Activated T-cell treated with anti-CD3 and anti-CD28 coated beads for 1 hour (primary cell): ENCODE results near the gene ZNF511.
A peak's percentile ranks its signal among the peaks of the same experiment; 100 is the strongest.
"Not testable (repeated sequence)": the region's sequence is repeated elsewhere in the genome, so short reads cannot be mapped to it uniquely, and the experiment has no call there.

Source experiments
- DNase-seq: peaks from one replicate; pipeline ENCODE4 v3.0.0-alpha.2; 2020; ENCODE audit warnings: low read depth

Gene ZNF511, protein sequence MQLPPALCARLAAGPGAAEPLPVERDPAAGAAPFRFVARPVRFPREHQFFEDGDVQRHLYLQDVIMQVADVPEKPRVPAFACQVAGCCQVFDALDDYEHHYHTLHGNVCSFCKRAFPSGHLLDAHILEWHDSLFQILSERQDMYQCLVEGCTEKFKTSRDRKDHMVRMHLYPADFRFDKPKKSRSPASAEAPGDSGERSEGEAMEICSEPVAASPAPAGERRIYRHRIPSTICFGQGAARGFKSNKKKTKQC

DNA sequence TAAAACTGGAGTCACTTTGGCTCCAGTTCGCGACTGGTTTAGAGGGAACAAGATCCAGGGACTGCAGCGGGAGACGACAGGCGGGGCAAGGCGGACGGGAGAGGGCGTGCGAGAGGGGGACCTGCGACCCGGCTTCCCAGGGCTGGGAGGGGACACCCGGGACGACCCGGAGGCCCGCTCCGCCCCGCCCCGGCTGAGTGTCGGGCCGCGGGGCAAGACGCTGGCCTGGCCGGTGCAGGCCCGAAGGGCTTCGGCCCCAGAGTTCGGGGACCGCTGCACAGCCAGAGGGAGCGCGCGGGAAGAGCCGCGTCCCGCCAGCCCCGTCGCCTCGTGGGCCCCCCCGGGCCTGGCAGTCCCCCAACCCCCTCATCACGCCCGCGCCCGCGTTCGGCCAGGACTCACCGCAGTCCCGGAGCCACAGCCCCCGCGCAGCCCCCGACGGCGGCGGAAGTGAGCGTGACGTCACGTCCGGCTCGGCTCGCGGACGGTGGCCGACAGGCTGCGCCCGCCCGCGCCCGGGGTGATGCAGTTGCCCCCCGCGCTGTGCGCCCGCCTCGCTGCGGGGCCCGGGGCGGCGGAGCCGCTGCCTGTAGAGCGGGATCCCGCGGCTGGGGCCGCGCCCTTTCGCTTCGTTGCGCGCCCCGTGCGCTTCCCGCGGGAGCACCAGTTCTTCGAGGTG lies at the start of gene ZNF511, which contains the start of gene TUBGCP2:
ZNF511 (plus strand) TSS at position 494 of the 679 bp plus-strand sequence; CDS start at position 524, 30 bp downstream.
TUBGCP2 (minus strand) TSS at position 452 of the 679 bp plus-strand sequence. CDS start 5,931 bp downstream, outside the sequence.
- DNase-seq = peak; percentile 82

DNA sequence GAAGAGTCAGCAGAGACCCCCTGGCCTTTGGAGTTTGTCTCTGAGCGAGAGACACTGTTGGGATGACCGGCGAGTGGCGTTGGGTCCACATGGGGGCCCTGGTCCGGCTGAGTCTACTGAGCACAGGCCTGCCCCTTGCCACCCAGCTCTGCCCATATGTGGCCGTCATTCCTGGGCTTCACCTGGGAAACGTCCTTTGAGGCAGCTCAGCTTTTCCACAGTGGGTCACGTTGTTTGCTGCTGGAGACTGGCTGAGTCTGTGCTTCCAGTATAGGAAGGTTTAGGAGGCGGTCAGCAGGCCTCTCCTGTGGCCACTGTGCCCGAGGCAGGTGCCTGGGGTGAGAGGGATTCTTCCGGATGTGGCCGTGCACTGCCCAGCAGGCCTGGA lies 49.1 kb upstream of the ZNF511 start:
- DNase-seq = no peak

DNA sequence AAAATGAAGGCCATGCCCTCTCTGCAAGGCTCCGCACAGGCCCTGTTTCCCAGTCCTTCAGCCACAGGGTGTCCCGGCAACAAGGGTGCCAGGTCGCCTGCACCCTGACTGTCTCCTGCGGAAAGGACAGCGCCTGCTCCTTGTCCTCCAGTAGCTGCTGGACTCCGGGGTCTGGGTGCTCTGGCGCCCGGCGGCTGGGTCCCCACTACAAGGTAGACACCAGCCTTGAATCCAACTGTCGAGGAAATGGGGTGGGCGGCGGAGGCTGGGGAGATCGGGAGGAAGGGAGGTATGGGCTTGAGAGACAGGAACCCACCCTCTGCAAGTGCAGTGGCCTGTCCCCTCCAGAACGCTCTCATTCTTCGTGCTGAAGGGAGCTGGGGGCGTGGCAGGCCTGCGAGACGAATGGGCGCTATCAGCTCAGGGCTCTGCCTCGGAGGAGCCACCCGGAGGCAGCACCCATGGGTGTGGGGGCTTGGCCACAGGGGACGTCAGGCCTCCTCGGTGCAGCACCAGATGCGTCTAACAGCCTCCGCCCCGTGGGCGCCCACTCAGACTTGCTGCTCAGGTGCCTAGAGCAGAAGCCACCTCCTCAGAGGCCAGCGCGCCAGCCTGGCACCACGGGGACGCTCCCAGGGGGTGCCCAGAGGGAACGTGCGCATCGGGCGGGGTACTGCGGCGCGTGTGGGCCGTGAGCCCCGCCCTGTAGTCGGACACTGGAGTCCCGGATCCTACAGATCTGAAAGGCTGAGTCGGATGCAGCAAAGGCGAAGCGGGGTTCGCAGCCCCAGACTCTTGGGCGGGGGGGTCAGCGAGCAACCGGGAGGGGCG lies 47.6 kb upstream of the ZNF511 start:
- DNase-seq = no peak

DNA sequence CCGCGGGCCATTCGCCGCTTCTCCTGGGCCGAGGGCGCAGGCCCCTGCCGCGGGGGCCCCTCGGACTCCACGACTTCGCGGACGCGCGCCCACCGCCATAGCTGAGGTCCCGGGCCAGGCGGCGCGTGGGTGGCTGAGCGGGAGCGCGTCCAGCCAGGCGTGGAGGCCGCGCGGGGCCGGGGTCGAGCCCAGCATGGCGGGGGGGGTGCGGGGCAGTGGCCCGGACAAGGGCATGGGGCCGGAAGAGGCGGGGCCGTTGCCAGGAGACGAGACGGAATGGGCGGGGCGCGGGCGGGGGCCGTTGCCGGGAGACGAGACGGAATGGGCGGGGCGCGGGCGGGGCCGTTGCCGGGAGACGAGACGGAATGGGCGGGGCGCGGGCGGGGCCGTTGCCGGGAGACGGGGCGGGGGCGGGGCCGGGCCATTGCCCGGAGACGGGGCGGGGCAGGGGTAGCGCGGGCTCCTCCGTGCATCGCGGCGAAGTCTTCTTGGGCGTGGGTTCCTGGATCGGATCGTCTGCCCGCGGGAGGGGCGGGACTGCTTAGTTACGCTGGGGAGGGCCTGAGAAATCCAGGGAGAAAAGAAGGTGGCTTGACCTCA lies 46.9 kb upstream of the ZNF511 start:
- DNase-seq = peak; percentile 76

DNA sequence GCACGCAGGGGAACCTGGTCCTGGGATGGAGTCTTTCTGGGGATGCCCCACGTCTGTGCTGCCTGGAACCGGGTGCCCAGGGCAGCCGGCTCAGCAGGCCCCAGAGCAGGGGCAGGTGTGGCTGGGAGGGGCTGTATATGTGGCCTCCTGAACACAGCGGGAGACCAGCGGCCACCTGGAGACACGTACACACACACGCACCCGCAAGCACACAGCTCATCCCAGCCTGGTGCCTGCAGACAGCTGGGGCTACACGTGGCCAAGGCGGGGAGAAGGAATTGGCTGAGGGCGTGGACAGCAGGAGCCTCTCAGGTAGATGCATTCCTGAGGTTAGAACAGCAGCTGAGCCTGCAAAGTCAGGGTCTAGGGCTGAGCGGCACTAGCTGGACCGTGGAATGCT lies 46.0 kb upstream of the ZNF511 start:
- DNase-seq = no peak

DNA sequence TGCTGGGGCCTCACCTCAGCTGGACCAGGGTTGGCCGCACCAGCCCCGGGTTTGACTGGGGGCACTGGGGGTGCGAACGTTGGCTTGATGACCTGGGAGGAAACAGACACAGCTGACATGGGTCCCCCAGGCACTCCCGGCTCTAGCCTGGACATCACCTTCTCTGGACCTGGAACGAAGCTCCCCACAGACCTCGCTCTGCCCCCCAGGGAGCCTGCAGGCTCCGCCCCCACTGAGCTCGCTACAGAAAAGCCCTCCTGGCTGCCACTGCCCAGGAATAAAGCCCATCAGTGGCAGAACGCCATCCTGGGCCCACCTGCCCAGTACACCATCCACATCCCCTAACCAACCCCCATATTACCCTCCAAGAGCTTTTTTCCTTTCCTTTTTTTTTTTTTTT lies 45.0 kb upstream of the ZNF511 start:
- DNase-seq = no peak

DNA sequence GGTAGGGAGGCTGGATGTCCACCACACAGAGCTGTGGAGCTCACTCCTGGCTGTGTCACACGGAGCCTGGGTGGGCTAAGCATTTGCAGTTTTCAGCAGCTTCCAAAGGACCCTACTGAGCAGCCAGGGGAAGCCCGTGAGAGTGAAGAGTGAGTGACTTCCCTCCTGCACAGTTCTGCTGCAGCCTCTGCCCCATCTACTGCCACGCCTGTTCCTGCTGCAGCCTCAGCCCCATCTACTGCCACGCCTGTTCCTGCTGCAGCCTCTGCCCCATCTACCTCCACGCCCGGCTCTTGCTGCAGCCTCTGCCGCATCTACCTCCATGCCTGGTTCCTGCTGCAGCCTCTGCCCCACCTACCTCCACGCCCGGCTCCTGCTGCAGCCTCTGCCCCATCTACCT lies 44.3 kb upstream of the ZNF511 start:
- no peak for DNase-seq

DNA sequence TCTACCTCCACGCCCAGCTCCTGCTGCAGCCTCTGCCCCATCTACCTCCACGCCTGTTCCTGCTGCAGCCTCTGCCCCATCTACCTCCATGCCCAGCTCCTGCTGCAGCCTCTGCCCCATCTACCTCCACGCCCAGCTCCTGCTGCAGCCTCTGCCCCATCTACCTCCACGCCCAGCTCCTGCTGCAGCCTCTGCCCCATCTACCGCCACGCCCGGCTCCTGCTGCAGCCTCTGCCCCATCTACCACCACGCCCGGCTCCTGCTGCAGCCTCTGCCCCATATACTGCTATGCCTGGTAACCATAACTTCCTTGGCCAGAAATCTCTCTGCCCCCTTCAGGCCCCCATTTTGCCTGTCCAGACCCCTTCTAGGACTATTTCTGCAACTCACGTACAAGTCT lies 43.7 kb upstream of the ZNF511 start:
- not testable (repeated sequence) for DNase-seq

DNA sequence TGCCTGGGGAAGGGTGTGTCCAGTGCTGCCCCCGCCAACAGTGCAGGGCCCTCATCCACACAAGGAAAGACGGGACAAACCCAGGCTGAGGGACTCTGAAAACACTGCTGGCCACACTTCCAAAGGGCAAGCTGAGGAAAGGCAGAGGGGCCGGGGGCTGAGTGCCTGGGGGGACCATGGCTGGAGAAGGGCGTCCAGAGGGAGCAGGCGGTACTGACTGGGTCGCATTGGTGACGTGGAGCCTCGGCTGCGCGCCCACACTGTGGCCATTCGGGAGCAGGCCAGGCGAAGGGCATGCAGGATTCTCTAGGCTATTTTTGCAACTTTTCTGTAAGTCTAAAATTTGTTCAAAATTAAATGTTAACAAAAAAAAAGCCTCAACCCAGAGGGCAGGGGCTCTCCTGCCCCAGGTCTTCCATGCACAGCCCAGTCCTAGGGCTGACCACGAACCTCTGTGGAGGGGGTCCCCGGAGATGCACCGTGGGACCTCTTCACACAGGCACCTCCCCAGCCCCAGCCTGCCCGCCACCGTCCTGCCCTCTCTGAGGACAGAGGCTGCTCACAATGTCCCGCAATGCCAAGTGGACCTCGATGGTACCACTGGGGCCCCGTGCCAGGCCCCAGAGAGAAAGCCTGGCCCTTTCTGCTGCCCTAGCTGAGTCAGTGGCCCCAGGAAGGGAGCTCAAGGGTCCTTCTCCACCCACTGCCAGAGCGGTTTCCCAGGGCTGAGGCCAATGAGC lies 42.5 kb upstream of the ZNF511 start:
- no peak for DNase-seq

DNA sequence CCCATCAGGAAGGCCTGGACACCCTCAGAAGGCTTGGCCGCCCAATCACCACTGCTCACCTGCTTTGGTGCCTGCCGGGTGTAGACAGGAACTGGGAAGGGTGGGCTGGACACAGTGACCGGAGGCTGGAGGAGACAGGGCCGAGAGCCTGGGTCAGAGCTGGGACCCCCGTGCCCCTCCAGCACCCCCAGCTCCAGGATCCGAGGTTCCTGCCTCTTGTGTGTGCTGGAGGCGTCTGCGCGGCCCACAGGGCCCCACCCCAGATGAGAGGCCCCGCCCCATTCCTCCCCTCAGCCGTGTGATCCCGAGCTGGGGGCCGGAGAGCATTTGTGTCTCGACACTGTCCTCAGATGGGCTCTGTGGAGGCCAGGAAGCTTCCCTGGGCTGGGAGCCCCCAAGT lies 41.4 kb upstream of the ZNF511 start:
- DNase-seq = no peak

DNA sequence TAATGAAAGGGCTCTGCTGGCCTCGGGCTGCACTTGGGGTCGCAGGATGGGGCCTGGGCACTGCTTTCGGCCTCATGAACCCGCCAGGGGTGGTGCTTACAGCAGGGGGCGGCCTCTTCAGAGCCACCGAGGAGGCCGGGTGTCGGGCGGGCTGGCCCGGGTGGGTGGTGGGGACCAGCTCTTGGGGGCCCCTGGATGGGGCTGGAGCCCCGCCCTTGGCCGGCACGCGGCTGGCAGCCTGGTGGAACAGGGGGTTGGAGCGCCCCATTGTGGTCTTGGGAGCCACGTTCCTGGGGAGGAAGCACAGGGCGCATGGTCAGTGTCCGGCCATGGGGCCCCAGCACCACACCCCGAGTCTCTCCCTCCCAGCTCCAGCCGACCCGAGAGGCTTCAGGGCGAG lies 40.9 kb upstream of the ZNF511 start:
- DNase-seq = no peak

DNA sequence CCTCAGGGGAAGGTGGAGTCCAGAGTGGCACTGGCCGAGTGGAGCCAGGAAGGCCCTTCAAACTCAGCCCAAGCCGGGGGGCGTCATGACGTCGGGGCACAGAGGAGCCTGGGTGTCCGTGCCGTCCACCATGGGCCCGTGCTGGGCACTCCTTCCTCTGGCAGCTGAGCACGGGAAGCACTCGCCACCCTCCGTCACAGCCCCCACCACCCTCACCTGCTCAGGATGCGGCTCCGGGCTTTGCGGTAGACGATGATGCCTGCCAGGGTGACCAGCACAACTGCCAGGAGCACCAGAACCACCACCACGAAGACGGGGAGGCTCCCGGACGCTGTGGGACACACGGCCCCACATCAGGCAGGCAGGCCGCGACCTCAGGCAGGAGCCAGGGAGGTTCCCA lies 40.2 kb upstream of the ZNF511 start:
- DNase-seq = no peak

DNA sequence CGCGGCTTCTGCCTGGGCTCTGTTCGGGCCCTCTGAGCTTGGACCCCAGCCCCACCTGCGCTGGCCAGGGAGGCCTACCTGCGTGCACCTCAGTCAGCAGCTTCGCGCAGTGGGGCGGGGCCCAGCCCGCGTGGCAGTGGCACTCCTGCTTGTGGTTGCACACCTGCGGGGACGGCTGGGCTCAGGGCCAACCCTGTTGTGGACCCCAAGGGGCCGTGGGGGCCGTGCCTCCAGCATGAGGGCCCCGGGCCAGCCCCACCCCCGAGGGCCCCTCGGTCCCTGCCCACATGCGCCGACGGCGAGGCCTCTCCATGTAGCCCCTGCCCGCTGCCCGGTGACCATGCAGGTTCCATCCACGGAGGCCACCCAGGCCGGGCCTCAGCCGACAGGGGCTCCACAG lies 39.3 kb upstream of the ZNF511 start:
- no peak for DNase-seq

DNA sequence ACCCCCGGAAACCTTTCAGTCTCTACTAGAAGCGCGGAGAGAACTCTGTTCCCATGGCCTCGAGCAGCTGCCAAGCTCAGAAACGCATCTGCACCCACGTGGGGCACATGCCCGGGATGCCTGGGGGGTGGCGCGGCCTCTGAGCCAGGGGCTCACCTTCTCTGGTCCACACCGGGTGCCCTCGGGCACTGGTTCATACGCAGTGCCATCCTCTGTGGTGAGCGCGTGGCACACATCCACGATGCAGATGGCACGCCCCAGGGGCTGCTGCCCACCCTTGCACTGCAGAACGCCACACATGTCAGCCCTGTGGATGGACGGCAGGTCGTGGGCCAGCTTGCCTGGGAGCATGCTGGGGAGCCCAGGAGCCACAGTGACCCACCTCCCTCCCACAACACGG lies 38.5 kb upstream of the ZNF511 start:
- DNase-seq = no peak

DNA sequence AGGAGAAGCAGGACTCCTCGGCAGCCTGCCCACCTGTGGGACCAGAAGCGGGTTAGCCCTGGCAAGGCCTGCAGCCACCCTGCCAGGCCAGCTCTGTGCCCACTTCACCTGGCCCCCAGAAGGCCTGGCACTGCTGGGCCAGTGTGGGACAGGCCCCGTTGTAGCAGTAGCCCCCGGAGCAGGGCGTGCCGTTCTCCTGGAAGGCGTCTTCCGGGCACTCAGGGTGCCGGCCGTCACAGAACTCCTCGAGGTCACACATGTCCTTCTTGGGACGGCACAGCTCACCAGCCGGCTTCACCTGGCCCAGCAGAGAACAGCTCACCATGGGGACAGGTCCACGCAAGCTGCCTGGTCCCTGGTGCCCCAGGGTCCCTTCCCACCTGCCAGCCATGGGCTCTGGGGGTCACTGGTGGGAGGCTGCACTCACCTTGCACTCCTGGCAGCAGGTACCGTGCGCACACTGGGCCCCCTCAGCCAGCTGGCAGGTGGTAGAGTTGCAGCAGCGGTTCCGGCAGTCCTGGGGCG lies 37.9 kb upstream of the ZNF511 start:
- DNase-seq = no peak

DNA sequence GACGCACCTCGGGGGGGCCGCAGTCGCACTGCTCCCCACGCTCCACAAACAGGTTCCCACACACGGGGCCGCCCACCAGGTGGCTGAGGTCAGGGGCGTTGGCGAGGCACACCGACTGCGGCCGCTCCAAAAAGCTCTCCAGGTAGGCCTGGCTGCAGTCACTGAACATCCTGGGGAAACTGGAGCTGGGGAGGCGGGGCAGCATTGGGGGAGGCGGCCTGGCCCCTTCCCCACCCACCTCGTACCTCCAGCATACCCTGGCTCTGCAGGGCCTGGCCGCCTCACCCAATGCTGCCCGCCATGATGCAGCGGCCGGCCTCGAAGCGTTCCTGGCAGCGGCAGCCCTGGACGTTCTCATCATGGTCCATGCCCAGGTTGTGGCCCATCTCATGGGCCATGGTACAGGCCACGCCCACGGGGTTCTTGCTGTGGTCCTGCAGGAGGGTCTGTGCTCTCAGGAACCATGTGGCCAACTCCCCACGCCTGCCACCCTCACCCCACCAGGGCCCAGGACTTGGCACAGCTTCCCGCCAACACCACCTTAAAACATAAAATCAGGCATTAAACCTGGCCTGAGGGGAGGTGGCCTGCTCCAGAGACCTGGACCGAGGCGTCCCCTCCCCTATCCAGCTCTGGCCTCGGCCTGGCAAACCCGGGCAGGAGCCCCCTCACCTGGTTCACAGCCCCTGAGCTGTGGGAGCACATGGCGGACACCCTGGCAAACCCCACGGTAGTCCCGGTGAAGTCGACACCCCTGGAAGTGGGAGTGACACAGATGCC lies 37.0 kb upstream of the ZNF511 start:
- no peak for DNase-seq

DNA sequence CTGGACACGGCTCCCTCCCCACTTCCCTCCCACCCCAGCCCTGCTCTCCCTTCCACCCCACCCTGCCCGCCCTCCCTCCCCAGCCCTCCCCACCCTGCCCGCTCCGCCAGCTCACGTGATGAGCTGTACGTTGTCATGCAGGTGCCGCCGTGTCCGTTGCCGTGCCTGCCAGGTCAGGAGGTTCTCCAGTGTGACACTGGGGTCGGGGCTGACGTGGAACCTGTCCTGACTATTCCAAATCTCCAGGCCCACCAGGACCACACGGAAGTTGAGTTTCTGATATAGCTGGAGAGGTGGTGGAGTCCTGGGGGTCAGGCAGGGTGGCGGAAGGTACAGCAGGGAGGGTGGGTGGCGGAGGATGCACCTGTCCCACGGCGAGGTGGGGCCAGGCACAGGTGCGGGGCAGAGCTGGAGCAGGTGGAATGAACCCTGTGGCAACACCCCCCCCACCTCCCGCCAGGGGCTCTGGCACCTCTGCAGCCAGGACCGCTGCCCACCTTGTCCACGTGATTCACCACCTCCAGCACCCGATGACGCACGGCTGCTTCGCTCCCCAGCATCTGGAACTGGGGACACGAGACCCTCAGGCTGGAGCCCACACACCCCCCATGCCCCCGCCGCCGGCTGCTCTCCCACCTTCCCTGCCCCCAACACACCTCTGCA lies 36.3 kb upstream of the ZNF511 start:
- no peak for DNase-seq

DNA sequence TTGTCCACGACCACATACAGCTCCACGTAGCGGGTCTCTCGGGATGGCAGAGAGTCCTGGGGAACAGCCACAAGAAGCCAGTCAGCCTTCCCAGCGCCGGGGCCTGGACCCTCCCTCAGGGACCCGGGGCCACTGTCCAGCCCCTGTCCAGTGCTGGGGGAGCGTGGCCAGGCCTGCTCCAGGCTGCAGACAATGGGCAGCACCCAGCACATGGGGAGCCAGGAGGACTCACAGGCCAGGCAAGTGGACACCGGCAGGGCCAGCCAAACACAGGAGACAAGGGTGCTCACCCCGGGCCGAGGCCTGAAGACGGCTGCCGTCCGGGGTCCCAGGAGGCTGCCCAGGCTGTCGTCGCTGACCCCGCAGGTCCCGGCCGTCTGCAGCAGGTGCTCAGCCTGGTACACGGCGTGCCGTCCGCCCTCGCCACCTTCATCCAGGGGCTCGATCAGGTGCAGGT lies 35.7 kb upstream of the ZNF511 start:
- no peak for DNase-seq

DNA sequence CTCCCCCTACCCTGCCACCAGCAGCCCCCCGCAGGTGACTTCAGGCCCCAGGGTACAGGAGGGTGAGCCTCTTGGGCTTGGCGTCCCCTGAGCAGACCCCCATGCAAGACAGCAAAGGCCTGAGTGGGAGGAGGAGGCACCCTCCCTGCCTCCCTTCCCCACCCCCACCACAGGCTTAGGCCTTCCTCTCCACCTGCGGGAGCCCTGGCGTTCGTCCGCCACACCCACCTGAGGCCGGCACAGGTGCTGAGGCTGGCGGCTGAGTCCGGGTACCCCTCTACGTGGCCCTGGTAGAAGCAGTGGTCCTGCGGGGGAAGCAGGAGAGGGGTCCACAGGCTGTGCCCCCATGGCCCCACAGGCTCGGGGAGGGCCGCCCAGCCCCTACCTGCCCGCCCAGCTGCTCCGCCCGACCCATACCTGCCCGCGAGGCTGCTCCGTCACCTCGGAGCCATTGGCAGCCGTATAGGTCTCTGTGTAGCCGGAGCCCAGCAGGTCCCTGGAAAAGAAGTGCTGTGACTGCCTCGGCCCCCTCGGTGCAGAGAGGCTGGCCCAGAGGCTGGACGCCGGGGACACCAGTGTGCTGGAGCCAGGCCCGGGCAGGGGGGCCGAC lies 35.1 kb upstream of the ZNF511 start:
- no peak for DNase-seq
